BJ (cell line): ENCODE measurements around the gene MRPS5. TPM values are rescaled to one million over a fixed set of nuclear protein-coding genes. Genes with fewer than 3 reads are reported as not detected.

Experiments used
- CTCF ChIA-PET: fragments of 350-600 bp; formaldehyde crosslinking; extraction: SDS; loops from one replicate; lab custom pipeline; 2021; ENCODE audit warnings: antibody characterized with exemption, inconsistent platforms; lab: Yijun Ruan, JAX
- POLR2A ChIA-PET: fragments of 300-600 bp; sonication (Branson Sonifier 250); formaldehyde crosslinking; extraction: SDS; loops from one replicate; lab custom pipeline; 2021; ENCODE audit warnings: antibody characterized with exemption; lab: Charles Lee
- DNase-seq: peaks from one replicate; pipeline ENCODE4 v3.0.0-alpha.2; 2011; ENCODE audit warnings: low read depth
- H3K27me3 ChIP-seq: 2 replicates; pipeline ENCODE4 v1.6.0; 2011; ENCODE audit warnings: low read length; ENCODE audit not compliant: control insufficient read depth, insufficient read depth
- H3K36me3 ChIP-seq: 2 replicates; pipeline ENCODE4 v1.5.1; 2011; ENCODE audit warnings: low read length; ENCODE audit not compliant: control insufficient read depth, insufficient read depth
- H3K4me3 ChIP-seq: 2 replicates; pipeline ENCODE4 v1.5.1; 2011; ENCODE audit warnings: low read depth, mild to moderate bottlenecking, control low read depth, low read length
- polyA plus RNA-seq: library from polyadenylated mRNA; depleted of rRNA; stranded (reverse); fragments of >200 nt; gene quantifications from 2 replicates; pipeline ENCODE4 v1.2.3, GENCODE V29; 2011
- TF ChIP-seq, protein P1 (sequence below): IDR thresholded peaks from 2 replicates; pipeline ENCODE4 v1.5.1; 2011; ENCODE audit warnings: low read depth, mild to moderate bottlenecking, control low read depth, inconsistent platforms, low read length, moderate library complexity; ENCODE audit not compliant: insufficient read depth

The MRPS5 gene
- polyA plus RNA-seq, 1 experiment, result 38.3 TPM

DNA sequence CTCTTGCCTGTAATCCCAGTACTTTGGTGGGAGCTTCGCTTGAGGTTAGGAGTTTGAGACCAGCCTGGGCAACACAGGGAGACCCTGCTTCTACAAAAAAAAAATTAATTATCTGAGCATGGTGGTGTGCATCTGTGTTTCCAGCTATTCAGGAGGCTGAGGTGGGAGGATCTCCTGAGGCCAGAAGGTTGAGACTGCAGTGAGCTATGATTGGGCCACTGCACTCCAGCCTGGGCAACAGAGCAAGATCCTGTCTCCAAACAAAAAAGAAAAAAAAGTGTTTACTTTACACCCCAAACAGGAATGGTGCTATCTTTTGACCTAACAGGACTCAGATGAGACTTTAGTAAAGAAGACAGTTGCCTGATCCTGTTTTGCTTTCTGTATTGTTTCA, 60.5 kb downstream of the MRPS5 start:
- CTCF ChIA-PET, result interaction anchor here (2.4 kb wide), 1 partner anchor 15 kb away, joined by 10 read pairs; no protein-coding TSS in a partner anchor
- DNase-seq, result no peak
- Histone ChIP-seq H3K27me3 (peaks cover 8% of the 10 kb centered on the region), H3K4me3 (no peak overlapping the region), H3K36me3 (no peaks in the 10 kb centered on the region)
- POLR2A ChIA-PET, result no interaction called here
- TF ChIP-seq, protein P1, sequence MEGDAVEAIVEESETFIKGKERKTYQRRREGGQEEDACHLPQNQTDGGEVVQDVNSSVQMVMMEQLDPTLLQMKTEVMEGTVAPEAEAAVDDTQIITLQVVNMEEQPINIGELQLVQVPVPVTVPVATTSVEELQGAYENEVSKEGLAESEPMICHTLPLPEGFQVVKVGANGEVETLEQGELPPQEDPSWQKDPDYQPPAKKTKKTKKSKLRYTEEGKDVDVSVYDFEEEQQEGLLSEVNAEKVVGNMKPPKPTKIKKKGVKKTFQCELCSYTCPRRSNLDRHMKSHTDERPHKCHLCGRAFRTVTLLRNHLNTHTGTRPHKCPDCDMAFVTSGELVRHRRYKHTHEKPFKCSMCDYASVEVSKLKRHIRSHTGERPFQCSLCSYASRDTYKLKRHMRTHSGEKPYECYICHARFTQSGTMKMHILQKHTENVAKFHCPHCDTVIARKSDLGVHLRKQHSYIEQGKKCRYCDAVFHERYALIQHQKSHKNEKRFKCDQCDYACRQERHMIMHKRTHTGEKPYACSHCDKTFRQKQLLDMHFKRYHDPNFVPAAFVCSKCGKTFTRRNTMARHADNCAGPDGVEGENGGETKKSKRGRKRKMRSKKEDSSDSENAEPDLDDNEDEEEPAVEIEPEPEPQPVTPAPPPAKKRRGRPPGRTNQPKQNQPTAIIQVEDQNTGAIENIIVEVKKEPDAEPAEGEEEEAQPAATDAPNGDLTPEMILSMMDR, result no peak

DNA sequence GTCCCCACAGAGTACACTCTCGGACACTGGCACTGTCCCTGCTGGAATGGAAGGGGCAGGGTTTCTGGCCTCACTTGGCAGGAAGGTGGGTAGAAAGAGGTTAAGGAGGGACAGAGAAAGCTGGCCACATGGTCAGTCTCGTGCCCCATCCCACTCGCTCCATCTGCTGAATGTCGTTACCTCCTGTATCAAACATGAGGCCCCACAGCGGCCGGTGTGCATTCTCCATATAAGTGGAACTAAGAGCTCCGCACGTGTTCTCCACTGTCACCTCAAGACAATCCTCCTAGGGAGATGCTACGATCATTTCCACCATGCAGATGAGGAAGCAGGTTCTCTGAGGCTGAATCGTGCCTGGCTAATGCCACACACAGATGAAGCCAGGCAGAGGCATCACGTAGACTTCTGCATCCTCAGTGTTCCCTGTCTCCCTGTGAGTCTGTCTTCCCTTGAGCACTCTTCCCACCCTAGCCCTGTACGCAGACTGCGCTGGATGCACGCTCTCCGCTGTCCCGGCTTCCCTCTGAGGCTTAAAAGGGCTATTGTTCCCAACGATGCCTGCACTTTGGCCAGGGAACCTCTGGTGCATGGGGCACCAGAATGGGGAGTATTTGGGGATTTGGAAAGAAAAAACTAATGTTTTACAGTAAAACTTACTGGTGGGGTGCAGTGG, 61.0 kb downstream of the MRPS5 start:
- no peaks in the 10 kb centered on the region for H3K36me3 ChIP-seq
- peaks cover 8% of the 10 kb centered on the region for H3K27me3 ChIP-seq
- TF ChIP-seq, protein P1, result no peak
- H3K4me3 ChIP-seq, result no peak overlapping the region
- DNase-seq, result no peak
- POLR2A ChIA-PET, result no interaction called here
- CTCF ChIA-PET, result no interaction called here

DNA sequence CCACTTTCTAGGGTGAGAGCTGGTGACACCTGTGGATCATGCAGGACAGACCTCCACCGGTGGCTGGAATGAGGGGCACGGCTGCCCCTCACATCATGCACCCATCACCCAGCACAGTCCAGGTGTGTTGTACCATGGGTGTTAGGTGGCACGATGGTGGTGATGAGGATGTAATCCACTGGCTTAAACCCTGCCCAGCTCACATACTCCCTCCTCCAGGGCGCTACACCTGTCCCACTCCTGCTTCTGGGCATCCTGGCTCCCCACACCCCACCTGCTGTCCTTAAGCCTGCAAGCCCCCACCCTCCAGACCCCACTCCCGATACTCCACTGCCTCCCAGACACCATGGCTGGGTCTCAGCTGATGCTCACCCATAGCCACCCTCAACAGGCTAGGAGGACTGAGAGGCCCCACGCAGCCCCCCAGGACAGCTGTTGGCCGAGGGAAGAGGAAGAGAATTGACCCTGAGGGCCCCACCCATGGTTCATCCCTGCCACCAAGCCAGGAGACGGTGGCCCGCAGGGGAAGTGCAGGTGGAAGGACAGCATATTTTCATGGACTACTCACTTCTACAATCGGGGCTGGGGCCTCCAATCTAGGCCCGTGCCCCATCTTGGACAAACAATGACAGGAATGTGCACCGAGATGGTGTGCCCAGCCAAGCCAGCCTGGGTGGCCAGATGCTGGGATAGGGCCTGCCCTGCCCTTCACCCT, 61.8 kb downstream of the MRPS5 start:
- TF ChIP-seq, protein P1, result no peak
- Histone ChIP-seq H3K36me3 (no peaks in the 10 kb centered on the region), H3K4me3 (no peak overlapping the region), H3K27me3 (peaks cover 8% of the 10 kb centered on the region)
- DNase-seq, result no peak
- ChIA-PET CTCF (no interaction called here), POLR2A (no interaction called here)

DNA sequence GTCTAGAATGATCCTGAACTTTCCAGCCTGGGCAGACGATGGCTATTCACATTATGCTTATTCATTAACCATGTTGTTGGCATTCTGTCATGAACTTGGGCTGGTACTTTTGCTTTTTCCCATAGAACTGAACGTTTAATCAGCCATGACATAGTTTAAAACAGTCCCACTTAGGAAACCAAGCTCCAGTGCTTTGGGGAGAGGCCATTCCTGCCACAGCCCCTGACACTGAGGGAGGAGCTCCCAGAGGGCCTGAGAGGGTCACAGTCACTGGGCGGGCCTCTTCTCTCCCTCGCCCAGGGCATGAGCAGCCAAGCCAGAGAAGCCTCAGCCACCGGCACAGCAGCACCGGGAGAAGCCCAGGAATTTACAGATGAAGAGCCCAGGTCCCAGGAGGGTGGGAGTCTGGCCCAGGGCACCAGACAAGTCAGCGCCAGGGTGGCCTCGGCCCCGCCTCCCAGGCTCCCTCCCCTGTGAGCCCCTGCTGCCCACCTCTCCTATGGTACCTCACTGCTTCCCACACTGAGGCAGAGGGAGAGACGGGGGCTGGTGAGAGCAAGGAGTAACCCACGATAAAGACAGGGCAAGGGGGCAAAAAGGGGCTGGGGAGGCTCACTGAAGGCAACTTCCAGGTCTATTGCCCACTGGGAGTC, 62.5 kb downstream of the MRPS5 start:
- DNase-seq, result no peak
- POLR2A ChIA-PET, result no interaction called here
- CTCF ChIA-PET, result no interaction called here
- TF ChIP-seq, protein P1, result no peak
- Histone ChIP-seq H3K27me3 (peaks cover 8% of the 10 kb centered on the region), H3K36me3 (no peaks in the 10 kb centered on the region), H3K4me3 (no peak overlapping the region)

DNA sequence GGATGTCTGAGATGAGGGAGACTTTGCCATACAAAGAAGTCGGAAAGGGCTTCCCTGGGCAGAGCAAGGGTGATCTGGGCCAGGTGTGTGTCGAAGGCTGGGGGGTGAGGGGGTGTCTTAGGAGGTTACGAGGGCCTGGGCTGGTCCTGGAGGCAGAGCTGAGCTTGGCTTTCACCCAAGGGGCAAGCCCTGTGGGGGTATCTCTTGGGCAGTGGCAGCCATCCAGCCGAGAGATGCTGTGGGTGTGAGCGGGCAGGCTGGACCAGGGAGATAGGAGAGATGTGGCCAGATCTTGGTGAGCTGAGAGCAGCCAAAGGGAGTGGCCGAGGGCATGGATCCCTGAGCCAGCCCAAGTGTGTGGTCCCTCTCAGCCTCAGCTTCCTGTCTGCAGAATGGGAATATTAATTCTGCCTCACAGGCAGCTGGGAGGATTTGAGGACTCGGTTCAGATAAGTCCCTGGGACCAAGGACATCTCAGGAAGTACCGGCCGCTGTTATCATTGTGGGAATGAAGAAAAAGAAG, 63.1 kb downstream of the MRPS5 start:
- Histone ChIP-seq H3K36me3 (no peaks in the 10 kb centered on the region), H3K27me3 (peaks cover 5% of the 10 kb centered on the region), H3K4me3 (no peak overlapping the region)
- DNase-seq, result no peak
- CTCF ChIA-PET, result no interaction called here
- TF ChIP-seq, protein P1, result no peak
- POLR2A ChIA-PET, result no interaction called here
